ENCODE results near the gene FRMD4A.

The FRMD4A gene

GRCh38 chr10:14330388-14331061 is at the start of gene FRMD4A:
FRMD4A (minus strand) TSS chr10:14330924.
- no peak for DNase-seq

GRCh38 chr10:14379556-14380280 is 49.0 kb upstream of the FRMD4A start:
- DNase-seq = no peak

- DNase-seq = no peak
These were observed 47.8 kb upstream of the FRMD4A start for GRCh38 chr10:14378387-14378960.

- DNase-seq = no peak
These were observed 47.0 kb upstream of the FRMD4A start for GRCh38 chr10:14377591-14378175.

- peak; percentile 46 for DNase-seq
These were observed 44.2 kb upstream of the FRMD4A start for GRCh38 chr10:14374745-14375445.

GRCh38 chr10:14372606-14373005 is 41.9 kb upstream of the FRMD4A start:
- DNase-seq = no peak

- DNase-seq = no peak
These were observed 40.9 kb upstream of the FRMD4A start for GRCh38 chr10:14371581-14371980.

- DNase-seq = no peak
These were observed 40.2 kb upstream of the FRMD4A start for GRCh38 chr10:14370894-14371293.

- DNase-seq = no peak
These were observed 39.2 kb upstream of the FRMD4A start for GRCh38 chr10:14369906-14370305.

GRCh38 chr10:14366760-14367159 is 36.0 kb upstream of the FRMD4A start:
- DNase-seq = no peak

- no peak for DNase-seq
These were observed 34.5 kb upstream of the FRMD4A start for GRCh38 chr10:14365266-14365665.

- peak; percentile 54 for DNase-seq
These were observed 31.4 kb upstream of the FRMD4A start for GRCh38 chr10:14362104-14362503.

- DNase-seq = no peak
These were observed 30.2 kb upstream of the FRMD4A start for GRCh38 chr10:14360961-14361360.

GRCh38 chr10:14360515-14360914 is 29.8 kb upstream of the FRMD4A start:
- no peak for DNase-seq

- DNase-seq = no peak
These were observed 28.3 kb upstream of the FRMD4A start for GRCh38 chr10:14358886-14359573.

- peak; percentile 61 for DNase-seq
These were observed 26.2 kb upstream of the FRMD4A start for GRCh38 chr10:14356921-14357320.

GRCh38 chr10:14355750-14356149 is 25.0 kb upstream of the FRMD4A start:
- no peak for DNase-seq

GRCh38 chr10:14353291-14353913 is 22.7 kb upstream of the FRMD4A start:
- no peak for DNase-seq

- DNase-seq = no peak
These were observed 19.3 kb upstream of the FRMD4A start for GRCh38 chr10:14350006-14350405.

GRCh38 chr10:14349081-14349480 is 18.4 kb upstream of the FRMD4A start:
- DNase-seq = no peak

- no peak for DNase-seq
These were observed 14.5 kb upstream of the FRMD4A start for GRCh38 chr10:14345262-14345661.

Data from fibroblast of skin of right biceps (primary cell).